ENCODE data around the gene BABAM2.
A peak's percentile ranks its signal among the peaks of the same experiment; 100 is the strongest.

BABAM2 gene

GRCh38 chr2:28134857-28135256 is 244.3 kb downstream of the BABAM2 start:
- no peak overlapping the region for H3K4me3 ChIP-seq (ENCODE audit: low read depth, low read length)
- H3K9ac ChIP-seq: no peak overlapping the region
- H3K9me3 ChIP-seq (ENCODE audit: control insufficient read depth, low read length): no peaks in the 10 kb centered on the region
- H3K27ac ChIP-seq: no peak overlapping the region
- no peak overlapping the region for H3K4me2 ChIP-seq (ENCODE audit: low read length)
- no peak overlapping the region for H2AFZ ChIP-seq
- H3K36me3 ChIP-seq (ENCODE audit: control insufficient read depth, insufficient read depth, low read length): no peaks in the 10 kb centered on the region
- no peaks in the 10 kb centered on the region for H3K27me3 ChIP-seq (ENCODE audit: control insufficient read depth, insufficient read depth, low read length)
- TF ChIP-seq CTCF (IDR thresholded peaks at IDR 0.05): no peak
- H3K79me2 ChIP-seq: peaks cover 4% of the 10 kb centered on the region
- H3K4me1 ChIP-seq: no peaks in the 10 kb centered on the region

- Histone ChIP-seq H3K4me2 (ENCODE audit: low read length) (no peak overlapping the region), H2AFZ (no peak overlapping the region), H3K36me3 (ENCODE audit: control insufficient read depth, insufficient read depth, low read length) (no peaks in the 10 kb centered on the region), H3K27me3 (ENCODE audit: control insufficient read depth, insufficient read depth, low read length) (no peaks in the 10 kb centered on the region), H3K4me1 (no peaks in the 10 kb centered on the region), H3K79me2 (peaks cover 4% of the 10 kb centered on the region), H3K9me3 (ENCODE audit: control insufficient read depth, low read length) (no peaks in the 10 kb centered on the region), H3K9ac (no peak overlapping the region), H3K27ac (no peak overlapping the region), H3K4me3 (ENCODE audit: low read depth, low read length) (no peak overlapping the region)
- TF ChIP-seq CTCF (IDR thresholded peaks at IDR 0.05): no peak
These were observed 244.8 kb downstream of the BABAM2 start for GRCh38 chr2:28135324-28135723.

GRCh38 chr2:28135799-28136198 is 245.3 kb downstream of the BABAM2 start:
- no peak overlapping the region for H3K4me2 ChIP-seq (ENCODE audit: low read length)
- H3K4me1 ChIP-seq: no peaks in the 10 kb centered on the region
- no peak for TF ChIP-seq CTCF (IDR thresholded peaks at IDR 0.05)
- H3K9me3 ChIP-seq (ENCODE audit: control insufficient read depth, low read length): no peaks in the 10 kb centered on the region
- H3K27ac ChIP-seq: no peak overlapping the region
- no peaks in the 10 kb centered on the region for H3K36me3 ChIP-seq (ENCODE audit: control insufficient read depth, insufficient read depth, low read length)
- no peaks in the 10 kb centered on the region for H3K27me3 ChIP-seq (ENCODE audit: control insufficient read depth, insufficient read depth, low read length)
- H3K79me2 ChIP-seq: peaks cover 4% of the 10 kb centered on the region
- H2AFZ ChIP-seq: no peak overlapping the region
- no peak overlapping the region for H3K4me3 ChIP-seq (ENCODE audit: low read depth, low read length)
- H3K9ac ChIP-seq: no peak overlapping the region

GRCh38 chr2:28136556-28136955 is 246.0 kb downstream of the BABAM2 start:
- Histone ChIP-seq H3K27me3 (ENCODE audit: control insufficient read depth, insufficient read depth, low read length) (no peaks in the 10 kb centered on the region), H2AFZ (no peak overlapping the region), H3K9ac (no peak overlapping the region), H3K79me2 (peaks cover 4% of the 10 kb centered on the region), H3K36me3 (ENCODE audit: control insufficient read depth, insufficient read depth, low read length) (no peaks in the 10 kb centered on the region), H3K4me1 (no peaks in the 10 kb centered on the region), H3K4me3 (ENCODE audit: low read depth, low read length) (no peak overlapping the region), H3K9me3 (ENCODE audit: control insufficient read depth, low read length) (no peaks in the 10 kb centered on the region), H3K27ac (no peak overlapping the region), H3K4me2 (ENCODE audit: low read length) (no peak overlapping the region)
- no peak for TF ChIP-seq CTCF (IDR thresholded peaks at IDR 0.05)

- no peak overlapping the region for H2AFZ ChIP-seq
- no peaks in the 10 kb centered on the region for H3K9me3 ChIP-seq (ENCODE audit: control insufficient read depth, low read length)
- H3K27me3 ChIP-seq (ENCODE audit: control insufficient read depth, insufficient read depth, low read length): no peaks in the 10 kb centered on the region
- H3K4me2 ChIP-seq (ENCODE audit: low read length): peak overlapping the region; percentile 46
- H3K79me2 ChIP-seq: peaks cover 4% of the 10 kb centered on the region
- no peaks in the 10 kb centered on the region for H3K36me3 ChIP-seq (ENCODE audit: control insufficient read depth, insufficient read depth, low read length)
- H3K9ac ChIP-seq: no peak overlapping the region
- H3K4me1 ChIP-seq: no peaks in the 10 kb centered on the region
- H3K4me3 ChIP-seq (ENCODE audit: low read depth, low read length): no peak overlapping the region
- H3K27ac ChIP-seq: no peak overlapping the region
- no peak for TF ChIP-seq CTCF (IDR thresholded peaks at IDR 0.05)
These were observed 246.7 kb downstream of the BABAM2 start for GRCh38 chr2:28137221-28137620.

All from parathyroid adenoma (tissue), 2 donors.